Lung microvascular endothelial cell (primary cell): ENCODE results near the gene SSBP4. TPM values are rescaled to one million over a fixed set of nuclear protein-coding genes. Genes with fewer than 3 reads are reported as not detected.

ENCODE experiments used
- DNase-seq, 2 donors: peaks; one replicate each; pipeline versions ENCODE4 v3.0.0 to v3.0.0-alpha.2; 2010; ENCODE audit warnings: low read depth in 2 of 2
- total RNA-seq: library from RNA; depleted of rRNA; stranded (reverse); fragments of >200 nt; gene quantifications from 2 replicates; pipeline ENCODE4 v1.2.1, GENCODE V29; 2014

The SSBP4 gene
- total RNA-seq, 1 donor from 2014 or later = 45.8 TPM

DNA sequence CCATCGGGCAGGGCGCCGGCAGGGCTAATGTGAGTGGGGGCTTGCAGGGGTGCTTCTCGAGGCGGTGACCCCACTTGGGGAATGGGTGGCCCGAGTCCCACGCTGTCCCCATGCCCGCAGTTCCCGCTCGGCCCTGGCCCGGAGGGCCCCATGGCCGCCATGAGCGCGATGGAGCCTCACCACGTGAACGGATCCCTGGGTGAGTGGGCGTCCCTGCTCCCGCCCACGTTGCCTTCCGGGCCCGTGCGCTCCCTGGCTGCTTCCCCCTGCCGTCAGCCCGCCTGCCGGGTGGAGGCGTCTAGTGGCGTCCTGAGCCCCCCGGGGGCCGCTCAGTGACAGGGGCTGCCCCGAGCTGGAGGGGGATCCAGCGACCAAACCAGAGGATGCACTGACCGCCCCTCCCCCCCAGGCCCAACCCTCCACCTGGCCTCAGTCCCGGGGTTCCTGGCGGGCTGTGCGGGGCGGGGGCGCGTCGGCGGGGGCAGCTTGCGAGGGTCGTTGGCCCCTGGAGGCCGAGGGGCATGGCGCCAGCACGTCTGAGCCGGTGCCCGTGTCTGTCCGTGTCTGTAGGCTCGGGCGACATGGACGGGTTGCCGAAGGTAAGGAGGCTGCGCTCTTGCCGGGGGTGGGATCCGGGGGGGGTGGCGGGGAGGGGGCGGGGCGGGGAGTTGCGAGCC lies 14.0 kb downstream of the SSBP4 start:
- DNase-seq = peak; percentile 43 to 80

DNA sequence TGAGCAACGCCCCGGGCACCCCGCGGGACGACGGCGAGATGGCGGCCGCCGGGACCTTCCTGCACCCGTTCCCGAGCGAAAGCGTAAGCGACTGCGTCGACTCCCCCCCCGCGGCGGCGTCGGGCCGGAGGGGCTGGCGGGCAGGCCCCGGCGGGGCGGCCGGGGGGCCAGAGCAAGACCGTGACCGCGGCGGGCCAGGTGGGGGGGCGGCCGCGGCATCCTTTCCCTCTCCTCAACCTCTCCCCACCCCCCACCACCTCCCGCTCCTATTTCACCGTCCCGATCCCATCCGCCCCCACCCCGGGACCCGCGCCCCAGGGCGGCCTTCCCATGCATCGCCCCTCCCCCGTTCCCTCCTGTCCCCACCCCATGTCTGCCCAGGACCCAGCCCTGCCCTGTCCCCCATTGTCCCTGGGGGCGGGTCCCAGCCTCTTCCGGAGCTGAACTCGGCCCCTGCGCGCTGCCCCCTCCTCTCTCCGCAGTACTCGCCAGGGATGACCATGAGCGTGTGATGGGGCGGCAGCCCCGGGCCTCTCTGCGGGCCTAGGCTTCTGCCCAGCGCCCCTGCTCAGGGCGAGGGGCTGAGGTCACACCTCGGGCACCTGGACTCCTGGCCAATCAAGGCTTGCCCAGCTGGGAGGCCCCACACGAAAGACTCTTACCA lies 14.7 kb downstream of the SSBP4 start:
- DNase-seq = peak in 1 of 2 donors; percentile 48

DNA sequence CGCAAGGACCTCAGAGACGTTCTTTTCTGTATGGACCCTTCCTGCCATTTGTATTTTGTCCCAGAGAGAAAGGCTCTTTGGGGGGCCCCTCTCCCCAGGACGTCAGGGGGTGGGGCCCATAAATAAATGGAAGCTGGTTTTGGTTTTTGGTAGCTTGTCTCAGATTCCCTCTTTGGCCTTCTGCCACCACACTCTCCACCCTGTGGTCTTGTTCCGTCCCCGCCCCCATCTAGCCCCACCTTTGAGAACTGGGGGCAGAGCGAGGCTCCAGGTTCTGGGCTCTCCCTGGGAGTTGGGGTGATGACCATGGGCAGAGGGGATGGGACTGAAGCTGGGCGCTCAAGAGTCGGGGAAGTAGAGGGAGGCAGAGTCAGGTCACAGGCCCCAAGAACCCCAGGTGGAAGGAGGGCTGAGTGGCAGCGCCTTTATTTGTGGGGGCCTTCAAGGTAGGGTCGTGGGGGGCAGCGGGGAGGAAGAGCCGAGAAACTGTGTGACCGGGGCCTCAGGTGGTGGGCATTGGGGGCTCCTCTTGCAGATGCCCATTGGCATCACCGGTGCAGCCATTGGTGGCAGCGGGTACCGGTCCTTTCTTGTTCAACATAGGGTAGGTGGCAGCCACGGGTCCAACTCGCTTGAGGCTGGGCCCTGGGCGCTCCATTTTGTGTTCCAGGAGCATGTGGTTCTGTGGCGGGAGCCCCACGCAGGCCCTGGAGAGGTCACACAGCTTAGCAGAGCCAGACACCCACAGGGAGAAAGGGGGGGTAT lies 15.4 kb downstream of the SSBP4 start:
- DNase-seq = no peak

DNA sequence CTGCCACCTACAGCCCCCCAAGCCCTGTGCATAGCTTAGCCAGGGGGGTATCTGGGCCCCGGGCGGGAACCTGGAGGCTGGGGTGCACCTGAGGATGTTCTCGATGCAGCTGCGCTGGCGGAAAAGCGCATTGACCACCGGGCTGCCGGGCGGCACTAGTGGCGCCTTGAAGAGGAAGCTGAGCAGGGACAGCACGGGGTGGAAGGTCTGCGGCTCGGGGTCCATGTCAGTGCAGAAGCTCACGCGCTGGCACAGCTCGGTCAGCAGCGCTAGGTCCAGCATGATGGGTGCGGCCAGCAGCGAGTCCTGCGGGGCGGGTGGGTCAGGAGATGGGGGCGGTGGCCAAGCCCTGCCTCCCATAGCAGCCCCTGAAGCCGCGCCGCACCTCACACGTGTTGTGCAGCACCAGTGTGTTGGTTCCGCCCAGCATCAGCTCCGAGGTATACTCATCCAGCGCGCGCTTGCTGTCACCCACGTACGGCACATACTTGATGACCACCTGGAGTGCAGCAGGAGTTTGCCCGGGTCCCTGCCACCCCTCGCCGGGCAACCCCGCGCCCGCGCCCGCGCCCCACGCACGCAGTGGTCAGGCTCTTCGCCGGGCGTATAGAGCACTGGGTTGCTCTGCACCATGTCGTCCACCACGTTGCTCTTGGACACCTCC lies 16.1 kb downstream of the SSBP4 start:
- DNase-seq = no peak

DNA sequence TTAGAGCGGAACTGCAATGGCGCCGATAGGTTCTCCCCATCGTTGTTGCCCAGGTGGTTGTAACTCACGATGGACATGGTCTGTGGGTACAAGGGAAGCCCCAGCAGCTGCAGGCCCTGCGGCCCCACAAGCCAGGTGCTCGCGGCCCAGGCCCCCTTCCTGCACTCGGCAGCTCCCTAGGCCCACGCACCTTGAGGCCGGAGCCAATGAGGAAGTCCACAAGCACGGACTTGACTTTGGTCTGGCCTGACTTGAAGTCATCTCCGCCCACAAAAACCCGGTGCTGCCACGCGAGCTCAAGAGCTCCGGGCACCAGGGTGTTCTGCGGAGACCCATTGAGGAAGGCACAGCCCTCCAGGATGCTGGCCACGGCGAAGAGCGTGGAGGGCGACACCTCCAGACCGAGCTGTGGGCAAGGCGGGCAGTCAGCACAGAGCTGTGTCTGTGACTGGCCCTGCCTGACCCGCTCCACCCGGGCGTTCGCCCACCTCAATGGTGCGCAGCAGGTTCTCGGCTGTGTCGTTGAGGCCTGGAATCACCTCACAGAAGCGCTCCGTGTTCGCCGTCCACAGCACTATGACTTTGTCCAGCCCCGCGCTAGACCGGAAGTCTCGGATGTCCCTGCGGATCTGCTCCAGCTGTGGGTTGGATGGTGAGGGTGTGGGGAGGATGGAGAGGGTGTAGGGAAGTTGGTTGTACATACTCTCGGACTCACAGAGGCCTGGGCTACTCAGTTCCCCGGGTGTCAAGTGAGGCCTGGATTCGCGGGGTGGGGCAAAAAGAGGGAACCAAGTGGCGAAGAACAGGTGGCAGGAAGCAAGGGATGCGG lies 16.9 kb downstream of the SSBP4 start:
- no peak for DNase-seq

DNA sequence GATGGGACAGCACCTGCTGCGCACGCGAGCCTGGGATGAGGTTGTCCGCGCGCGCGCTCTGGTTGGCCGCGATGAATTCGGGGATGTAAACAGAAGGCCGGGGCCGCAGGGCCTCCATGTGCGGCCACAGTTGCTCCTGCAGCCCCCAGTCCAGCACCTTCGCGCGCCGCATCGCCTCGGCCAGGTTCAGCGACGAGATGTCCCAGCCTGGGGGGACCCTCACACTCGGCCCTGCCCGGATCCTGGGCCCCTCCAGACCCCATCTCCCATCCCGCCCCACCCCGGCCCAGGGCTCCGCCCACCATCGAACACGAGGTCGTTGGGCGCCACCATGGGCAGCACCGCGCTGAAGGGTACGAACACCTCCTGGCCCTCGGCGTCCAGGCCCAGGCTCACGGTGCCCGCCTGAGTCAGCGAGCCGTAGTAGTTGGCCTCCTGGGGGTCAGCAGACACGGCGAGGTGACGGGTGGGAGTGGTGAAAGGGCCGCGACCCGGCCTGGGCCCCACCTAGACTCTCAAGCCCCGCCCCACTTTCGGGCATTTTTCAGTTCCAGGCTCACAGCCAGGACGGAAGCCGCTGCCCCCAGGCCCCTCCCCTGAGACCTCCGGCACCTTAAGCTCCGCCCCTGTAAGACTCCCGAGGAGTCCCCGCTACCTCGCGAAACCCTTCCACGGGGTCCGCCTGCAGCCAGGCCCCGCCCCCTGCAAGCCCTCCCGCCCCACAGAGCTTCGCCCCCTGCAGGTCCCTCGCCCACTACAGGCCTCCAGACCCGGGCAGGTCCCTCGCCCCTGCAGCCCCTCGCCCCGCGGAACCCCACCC lies 17.7 kb downstream of the SSBP4 start:
- DNase-seq = peak; percentile 77 to 80

DNA sequence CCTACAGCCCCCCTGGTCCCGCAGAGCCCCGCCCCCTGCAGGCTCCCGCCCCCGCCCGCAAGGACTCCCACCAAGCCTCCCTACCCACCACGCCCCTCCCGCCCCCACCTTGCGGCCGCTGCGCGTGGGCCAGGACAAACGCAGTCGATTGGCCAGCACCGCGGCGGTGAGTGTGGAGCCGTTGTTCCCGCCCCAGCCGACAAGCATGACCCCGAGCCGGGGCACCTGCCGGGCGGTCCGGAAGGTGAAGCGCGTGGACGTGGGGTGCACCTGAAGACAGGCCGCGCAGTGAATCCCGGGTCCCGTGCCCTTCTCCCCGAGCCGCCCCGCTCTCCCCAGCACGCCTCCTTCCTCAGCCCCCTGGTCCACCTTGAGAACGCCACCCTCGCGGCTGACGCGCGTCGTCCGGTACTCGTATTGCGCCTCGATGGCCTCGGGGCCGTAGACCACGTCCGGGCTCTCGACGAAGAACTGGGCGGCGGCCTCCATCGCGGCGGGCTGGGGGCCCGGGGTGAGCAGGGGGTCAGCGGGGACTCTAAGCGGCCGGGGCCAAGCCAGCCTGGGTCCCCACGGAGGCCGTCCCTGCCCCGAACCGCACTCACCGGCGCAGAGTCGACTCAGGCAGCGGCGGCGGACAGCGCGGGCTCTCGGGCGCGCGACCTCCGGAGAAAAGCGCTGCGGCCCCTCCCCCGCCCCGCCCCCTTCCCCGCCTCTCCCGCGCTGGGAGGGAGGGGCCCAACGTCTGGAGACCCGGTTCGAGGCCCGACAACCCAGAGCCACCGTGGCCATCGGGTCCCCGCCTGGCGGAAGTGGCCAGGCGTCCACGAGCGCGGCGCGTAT lies 18.5 kb downstream of the SSBP4 start, which contains the start of gene ISYNA1:
ISYNA1 (minus strand) TSS at position 643 of the 840 bp plus-strand sequence; CDS start at position 489, 154 bp downstream.
- DNase-seq = peak; percentile 47 to 76

DNA sequence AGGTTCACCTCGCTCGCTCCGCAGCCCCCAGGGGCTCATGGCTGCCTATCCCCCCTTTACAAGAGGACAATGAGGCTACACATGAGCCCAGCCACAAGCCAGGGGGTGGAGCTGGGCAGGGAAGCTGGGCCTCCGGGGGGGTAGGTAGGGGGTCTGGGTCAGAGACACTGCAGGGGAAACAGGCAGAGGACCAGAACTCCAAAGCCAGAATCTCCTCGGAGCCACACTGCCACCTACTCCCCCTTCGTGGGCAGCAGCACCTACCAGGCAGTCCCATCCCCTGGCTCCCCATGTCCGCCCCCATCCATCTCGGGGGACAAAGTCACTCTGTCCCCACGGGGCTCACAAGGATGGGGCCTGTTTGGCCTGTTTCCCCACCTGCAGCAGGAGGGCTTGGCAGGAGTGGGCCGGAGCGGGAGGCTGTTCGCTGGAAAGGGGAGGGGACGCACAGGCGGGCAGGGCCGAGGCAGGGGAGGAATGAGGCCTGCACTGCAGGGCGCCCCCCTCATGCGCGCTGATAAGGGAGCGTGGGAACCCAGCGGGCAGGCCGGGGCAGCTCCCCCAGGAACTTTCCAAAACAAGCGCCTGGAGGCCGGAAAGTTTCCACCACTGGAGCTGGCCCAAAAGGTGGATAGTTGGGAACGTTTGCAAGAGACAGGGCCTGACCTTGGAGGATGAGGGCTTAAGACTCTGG lies 19.3 kb downstream of the SSBP4 start:
- DNase-seq = peak in 1 of 2 donors; percentile 94

DNA sequence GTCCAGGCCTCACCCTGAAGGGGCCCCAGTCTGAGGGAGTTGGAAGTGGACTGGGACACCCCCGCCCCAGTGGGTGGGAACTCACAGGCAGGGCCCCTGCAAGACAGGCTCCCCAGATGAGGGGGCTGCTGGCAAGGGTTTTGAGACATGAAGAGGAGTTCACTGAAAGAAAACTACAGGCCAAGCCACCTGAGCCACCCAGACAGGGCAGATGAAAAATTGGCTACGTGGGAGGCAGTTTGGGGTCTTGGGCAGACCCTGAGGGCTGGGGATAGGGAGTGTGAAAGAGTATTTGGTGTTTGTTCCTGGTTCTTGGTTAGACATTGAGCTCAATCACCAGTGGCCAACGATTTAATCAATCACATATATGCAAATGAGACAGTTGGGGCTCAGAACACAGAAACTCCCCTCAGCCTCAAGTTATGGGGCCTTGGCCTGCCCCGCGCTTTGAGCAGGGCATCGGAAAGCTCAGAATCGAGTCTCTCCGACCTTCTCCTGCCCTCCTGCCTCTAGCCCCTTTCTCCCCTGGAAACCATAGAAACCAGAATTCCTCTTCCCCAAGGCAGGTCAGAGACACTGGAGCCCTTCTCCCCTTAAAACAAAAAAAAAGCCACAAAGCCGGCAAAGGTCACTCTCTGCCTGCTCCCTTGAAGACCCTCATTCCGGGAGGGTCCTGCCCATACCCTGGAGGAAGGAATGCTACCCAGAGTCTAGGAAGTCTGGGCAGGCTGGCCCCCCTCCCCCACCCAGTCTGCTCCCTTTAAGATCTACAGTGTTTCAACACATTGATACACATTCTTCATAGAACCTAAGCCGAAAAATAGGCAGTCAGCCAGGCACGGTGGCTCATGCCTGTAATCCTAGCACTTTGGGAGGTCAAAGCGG lies 20.1 kb downstream of the SSBP4 start:
- DNase-seq = no peak

DNA sequence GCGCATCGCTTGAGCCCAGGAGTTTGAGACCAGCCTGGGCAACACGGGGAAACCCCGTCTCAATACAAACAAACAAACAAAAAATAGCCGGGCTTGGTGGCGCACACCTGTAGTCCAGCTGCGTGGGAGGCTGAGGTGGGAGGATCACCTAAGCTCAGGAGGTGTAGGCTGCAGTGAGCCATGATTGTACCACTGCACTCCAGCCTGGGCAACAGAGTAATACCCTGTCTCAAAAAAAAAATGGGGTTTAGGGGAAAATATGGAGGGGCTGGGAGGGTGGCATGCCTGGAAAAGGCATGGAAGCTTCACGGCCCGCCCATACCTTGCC lies 20.7 kb downstream of the SSBP4 start:
- no peak for DNase-seq

DNA sequence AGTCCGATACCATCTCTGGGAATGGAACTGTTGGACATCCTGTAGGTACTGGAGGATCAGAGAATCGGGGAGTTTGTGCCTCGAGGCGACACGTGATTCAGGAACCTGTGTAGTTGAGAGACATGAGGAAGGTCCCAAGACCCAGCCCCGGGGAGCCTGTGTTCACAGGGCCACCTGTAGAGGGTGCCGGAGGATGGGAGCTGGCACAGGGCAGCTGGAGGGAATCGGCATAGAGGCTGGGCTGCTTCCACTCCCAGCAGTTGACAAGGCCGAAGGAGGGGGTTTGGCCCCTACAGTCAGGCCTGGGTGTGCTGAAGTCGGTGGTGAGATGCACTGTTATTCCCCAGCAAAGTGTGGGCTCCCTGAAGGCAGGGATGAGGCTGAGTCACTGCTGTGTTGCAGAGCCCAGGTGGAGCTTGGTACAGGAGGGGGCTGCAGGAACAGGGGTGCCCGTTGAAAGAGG lies 21.2 kb downstream of the SSBP4 start:
- DNase-seq = peak in 1 of 2 donors; percentile 40

DNA sequence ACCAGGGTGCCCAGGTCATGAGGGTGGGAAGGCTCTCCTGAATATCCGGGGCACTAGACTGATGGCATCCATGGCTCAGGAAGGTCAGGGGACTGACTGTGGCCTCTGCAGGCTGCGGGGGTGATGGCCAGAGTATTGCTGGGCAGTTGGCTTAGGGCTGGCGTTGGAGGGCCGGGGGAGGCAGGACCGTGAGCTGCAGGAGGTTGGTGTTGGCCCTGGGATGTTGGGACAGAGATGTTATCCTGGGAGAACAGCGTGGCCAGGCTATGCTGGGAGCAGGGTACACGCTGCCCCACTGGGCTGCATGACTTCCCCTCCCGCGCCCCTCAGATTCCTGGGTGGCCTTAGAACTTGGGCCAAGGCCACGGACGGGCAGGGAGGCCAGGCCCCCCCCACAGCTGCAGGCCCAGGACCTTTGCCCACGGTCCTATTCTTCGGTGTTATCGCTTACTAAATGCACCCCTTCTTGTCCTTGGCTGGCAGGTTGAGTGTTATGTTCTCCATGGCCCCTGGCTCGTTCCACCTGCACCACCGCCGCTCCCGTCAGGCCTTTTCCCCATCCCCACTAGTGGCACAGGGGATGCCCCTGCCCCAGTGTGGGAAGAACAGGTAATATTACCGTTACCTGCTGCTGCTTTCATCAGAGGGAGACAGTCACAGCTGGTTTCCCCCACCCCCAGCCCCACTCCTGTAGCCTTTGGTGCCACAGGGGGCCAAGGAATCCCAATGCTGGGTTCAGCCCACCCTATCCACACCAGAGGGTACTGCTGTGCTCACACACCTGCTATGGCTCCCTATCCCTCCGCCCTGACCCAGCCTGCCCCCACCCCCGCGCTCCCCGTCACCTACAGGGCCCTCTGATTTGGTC lies 22.0 kb downstream of the SSBP4 start:
- DNase-seq = no peak

DNA sequence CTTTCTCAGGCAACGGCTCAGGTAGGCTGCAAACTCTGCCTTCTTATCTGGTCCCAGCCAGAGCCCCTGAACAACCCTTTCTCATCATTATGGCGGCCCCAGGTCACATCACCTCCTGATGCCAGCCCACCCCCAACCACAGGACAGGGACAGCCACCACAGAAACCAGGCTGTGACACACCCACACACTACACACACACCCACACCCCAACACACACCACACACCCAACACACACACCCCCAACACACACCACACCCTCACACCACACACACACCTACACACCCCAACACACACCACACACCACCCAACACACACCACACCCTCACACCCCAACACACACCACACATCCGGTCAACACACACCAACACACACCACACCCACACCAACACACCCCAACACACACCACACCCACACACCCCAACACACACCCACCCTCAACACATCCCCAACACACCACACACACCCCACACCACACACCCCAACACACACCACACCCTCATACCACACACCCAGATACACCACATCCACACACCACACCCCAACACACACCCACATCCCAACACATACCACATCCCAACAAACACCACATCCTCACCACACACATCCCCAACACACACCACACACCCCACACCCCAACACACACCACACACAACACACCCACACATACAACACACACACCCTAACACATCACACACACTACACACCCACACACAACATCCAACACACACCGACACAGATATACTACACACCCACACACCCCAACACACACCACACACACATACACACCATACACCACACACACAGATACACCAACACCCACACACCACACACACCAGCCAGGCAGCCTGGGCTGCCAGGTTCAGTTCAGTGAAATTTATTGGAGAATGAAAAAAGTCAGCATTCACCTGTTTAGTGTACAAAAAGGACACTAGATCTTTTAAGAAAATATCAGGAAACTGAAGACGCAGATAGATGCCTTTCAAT lies 22.9 kb downstream of the SSBP4 start:
- DNase-seq = no peak

DNA sequence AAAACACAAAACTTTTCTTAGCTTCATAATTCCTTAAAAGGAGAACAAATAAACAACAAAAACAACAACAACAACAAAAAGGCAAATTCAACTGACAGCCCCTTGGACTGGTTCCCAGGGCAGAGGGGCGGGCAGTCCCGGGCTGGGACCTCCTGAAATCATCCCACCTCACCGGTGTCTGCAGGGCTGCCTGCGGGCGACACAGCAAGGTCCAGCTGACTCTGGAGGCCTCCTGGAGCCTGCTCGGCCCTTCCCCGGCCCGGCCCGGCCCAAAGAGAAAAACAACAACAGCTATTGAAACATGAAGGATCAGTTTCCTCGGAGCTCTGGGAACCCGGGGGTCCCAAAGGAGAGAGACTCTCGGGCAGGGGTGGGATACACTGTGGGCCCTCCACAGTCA lies 23.7 kb downstream of the SSBP4 start:
- no peak for DNase-seq

DNA sequence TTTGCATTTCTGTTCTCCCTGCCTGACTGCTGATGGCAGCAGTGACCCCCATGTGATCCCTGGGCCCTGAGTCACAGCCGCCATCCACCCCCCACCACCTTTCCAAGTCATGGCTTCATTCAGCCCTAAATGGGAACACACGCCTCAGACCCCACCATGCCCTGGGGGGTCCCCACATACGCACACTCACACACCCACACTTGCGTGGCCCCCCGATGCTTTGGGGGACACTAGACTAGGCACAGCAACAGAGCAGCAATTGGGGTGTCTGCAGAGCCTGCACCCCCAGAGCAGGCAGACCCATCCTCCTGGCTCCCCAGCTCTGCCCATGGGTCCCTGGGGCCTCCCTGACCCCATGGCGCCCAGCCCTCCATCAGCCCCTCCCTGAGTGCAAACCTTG lies 24.2 kb downstream of the SSBP4 start:
- no peak for DNase-seq
